Astrocyte (in vitro differentiated cells and primary cell): ENCODE measurements around the gene FBXW8.

Experiments used
- EZH2 ChIP-seq: IDR thresholded peaks from 2 replicates; pipeline ENCODE4 v1.6.1; 2012; ENCODE audit warnings: mild to moderate bottlenecking, low read length, inconsistent platforms; ENCODE audit not compliant: insufficient read depth
- TF ChIP-seq, protein P1 (sequence below): IDR thresholded peaks from 2 replicates; pipeline ENCODE4 v1.5.1; 2011; ENCODE audit warnings: low read depth, mild to moderate bottlenecking, inconsistent platforms, low read length, moderate library complexity; ENCODE audit not compliant: insufficient read depth

DNA sequence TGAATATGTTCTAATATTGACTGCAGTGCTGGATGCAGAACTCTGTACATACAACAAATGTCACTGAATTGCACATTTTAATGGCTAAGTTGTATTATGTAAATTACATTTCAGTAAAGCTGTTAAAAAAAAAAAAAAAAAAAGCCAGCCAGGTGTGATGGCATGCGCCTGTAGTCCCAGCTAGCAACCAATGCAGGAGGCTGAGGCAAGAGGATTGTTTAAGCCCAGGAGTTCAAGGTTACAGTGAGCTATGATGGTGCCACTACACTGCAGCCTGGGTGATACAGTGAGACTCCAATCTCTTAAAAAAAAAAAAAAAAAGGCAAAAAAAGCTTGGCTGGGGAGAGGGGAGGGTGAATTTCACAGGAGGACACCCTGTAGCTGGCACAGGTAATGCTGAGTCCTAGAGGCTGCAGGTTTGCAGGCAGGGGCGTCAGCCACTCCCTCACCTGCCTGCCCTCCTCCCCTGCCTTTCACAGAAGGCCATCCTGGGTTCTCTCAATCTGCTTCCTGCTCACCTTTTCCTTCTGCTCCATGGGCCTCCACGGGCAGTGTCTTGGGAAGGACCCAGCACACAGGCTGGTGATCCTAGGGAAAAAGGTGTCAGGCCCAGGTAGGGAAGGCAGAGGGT, 147.8 kb downstream of the FBXW8 start:
- TF ChIP-seq, protein P1, sequence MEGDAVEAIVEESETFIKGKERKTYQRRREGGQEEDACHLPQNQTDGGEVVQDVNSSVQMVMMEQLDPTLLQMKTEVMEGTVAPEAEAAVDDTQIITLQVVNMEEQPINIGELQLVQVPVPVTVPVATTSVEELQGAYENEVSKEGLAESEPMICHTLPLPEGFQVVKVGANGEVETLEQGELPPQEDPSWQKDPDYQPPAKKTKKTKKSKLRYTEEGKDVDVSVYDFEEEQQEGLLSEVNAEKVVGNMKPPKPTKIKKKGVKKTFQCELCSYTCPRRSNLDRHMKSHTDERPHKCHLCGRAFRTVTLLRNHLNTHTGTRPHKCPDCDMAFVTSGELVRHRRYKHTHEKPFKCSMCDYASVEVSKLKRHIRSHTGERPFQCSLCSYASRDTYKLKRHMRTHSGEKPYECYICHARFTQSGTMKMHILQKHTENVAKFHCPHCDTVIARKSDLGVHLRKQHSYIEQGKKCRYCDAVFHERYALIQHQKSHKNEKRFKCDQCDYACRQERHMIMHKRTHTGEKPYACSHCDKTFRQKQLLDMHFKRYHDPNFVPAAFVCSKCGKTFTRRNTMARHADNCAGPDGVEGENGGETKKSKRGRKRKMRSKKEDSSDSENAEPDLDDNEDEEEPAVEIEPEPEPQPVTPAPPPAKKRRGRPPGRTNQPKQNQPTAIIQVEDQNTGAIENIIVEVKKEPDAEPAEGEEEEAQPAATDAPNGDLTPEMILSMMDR, result no peak
- no peak for TF ChIP-seq EZH2
